Keratinocyte (primary cell): ENCODE measurements around the gene CYP46A1. TPM values are rescaled to one million over a fixed set of nuclear protein-coding genes. Genes with fewer than 3 reads are reported as not detected.

Source experiments
- DNase-seq: peaks from one replicate; pipeline ENCODE4 v3.0.0-alpha.2; 2011; ENCODE audit warnings: low read depth, missing footprints, low spot score
- FAIRE-seq: peaks from 2 replicates; lab custom pipeline; 2011; peaks lifted over from hg19 to GRCh38; lab: Jason Lieb, UNC
- H2AFZ ChIP-seq: 2 replicates; pipeline ENCODE4 v1.6.0; 2012; ENCODE audit warnings: low read length, control low read depth, inconsistent platforms; ENCODE audit not compliant: control insufficient read depth
- H3K27ac ChIP-seq: 2 replicates; pipeline ENCODE4 v1.5.1; 2011; ENCODE audit warnings: low read length; ENCODE audit not compliant: control insufficient read depth, insufficient read depth
- H3K27me3 ChIP-seq: 3 replicates; pipeline ENCODE4 v1.6.0; 2011; ENCODE audit warnings: low read length; ENCODE audit not compliant: control insufficient read depth, insufficient read depth; ENCODE audit errors: extremely low read depth
- H3K36me3 ChIP-seq, 2 experiments: 2 replicates in 1 of 2; 3 replicates in 1 of 2; pipeline ENCODE4 v1.5.1; 2011; ENCODE audit warnings: low read length in 2 of 2, mild to moderate bottlenecking in 1 of 2; ENCODE audit not compliant: control insufficient read depth in 2 of 2, insufficient read depth in 2 of 2; ENCODE audit errors: extremely low read depth in 1 of 2
- H3K4me1 ChIP-seq: 3 replicates; pipeline ENCODE4 v1.5.1; 2011; ENCODE audit warnings: low read length; ENCODE audit not compliant: control insufficient read depth, insufficient read depth; ENCODE audit errors: extremely low read depth
- H3K4me2 ChIP-seq: 3 replicates; pipeline ENCODE4 v1.6.0; 2011; ENCODE audit warnings: low read depth, low read length; ENCODE audit not compliant: control insufficient read depth, insufficient read depth; ENCODE audit errors: extremely low read depth
- H3K4me3 ChIP-seq, 3 experiments: fragments of 200-600 bp in 1 of 3; sonication (generic) in 1 of 3; 2 replicates in 2 of 3; 3 replicates in 1 of 3; pipeline ENCODE4 v1.5.1; 2011 to 2016; ENCODE audit warnings: low read length in 3 of 3, mild to moderate bottlenecking in 3 of 3, control low read depth in 2 of 3, inconsistent platforms in 1 of 3, low read depth in 1 of 3, mixed read lengths in 1 of 3, mixed run types in 1 of 3, moderate library complexity in 1 of 3; ENCODE audit not compliant: control insufficient read depth in 2 of 3, insufficient read depth in 2 of 3; ENCODE audit errors: extremely low read depth in 1 of 3
- H3K79me2 ChIP-seq: 2 replicates; pipeline ENCODE4 v1.6.0; 2012; ENCODE audit warnings: low read length; ENCODE audit not compliant: control insufficient read depth, insufficient read depth
- H3K9ac ChIP-seq: 3 replicates; pipeline ENCODE4 v1.6.0; 2011; ENCODE audit warnings: low read length; ENCODE audit not compliant: control insufficient read depth, insufficient read depth; ENCODE audit errors: extremely low read depth
- H3K9me1 ChIP-seq: 3 replicates; pipeline ENCODE4 v1.6.0; 2011; ENCODE audit warnings: low read length; ENCODE audit not compliant: control insufficient read depth, insufficient read depth; ENCODE audit errors: extremely low read depth
- H3K9me3 ChIP-seq: 2 replicates; pipeline ENCODE4 v1.5.1; 2012; ENCODE audit warnings: low read depth, low read length; ENCODE audit not compliant: control insufficient read depth
- H4K20me1 ChIP-seq: 3 replicates; pipeline ENCODE4 v1.6.0; 2011; ENCODE audit warnings: low read length; ENCODE audit not compliant: control insufficient read depth, insufficient read depth; ENCODE audit errors: extremely low read depth
- CTCF ChIP-seq, 3 experiments: IDR thresholded peaks in 1 of 3; conservative IDR thresholded peaks in 1 of 3; optimal IDR thresholded peaks in 1 of 3; 2 replicates in 2 of 3; 3 replicates in 1 of 3; pipeline versions ENCODE3 to v1.5.1; 2011; ENCODE audit warnings: low read length in 3 of 3, mild to moderate bottlenecking in 3 of 3, moderate library complexity in 2 of 3, control low read depth in 1 of 3, inconsistent platforms in 1 of 3; ENCODE audit not compliant: insufficient read depth in 2 of 3; ENCODE audit errors: extremely low read depth in 1 of 3
- EZH2 ChIP-seq: IDR thresholded peaks from one replicate; pipeline ENCODE4 v1.6.1; 2012; ENCODE audit warnings: inconsistent platforms, mild to moderate bottlenecking, low read length, moderate library complexity
- dilution Hi-C: fragments of 300-500 bp; cut with MboI; formaldehyde crosslinking; loops from one replicate; pipeline ENCODE4 v1.7.0; 2020; ENCODE audit warnings: low sequenced_read_pairs; ENCODE audit not compliant: extremely low pct_ligation_motif_present
- polyA plus RNA-seq, 5 experiments: library from polyadenylated mRNA; depleted of rRNA in 3 of 5; stranded (reverse) in 3 of 5; stranded (forward) in 1 of 5; unstranded in 1 of 5; fragments of >200 nt; gene quantifications; 1 replicate in 1 of 5; 2 replicates in 3 of 5; 3 replicates in 1 of 5; pipeline versions ENCODE4 v1.2.1 to v1.2.3, GENCODE V29; 2011 to 2012; ENCODE audit warnings: missing spikeins in 2 of 5, low read depth in 1 of 5, low replicate concordance in 1 of 5

Gene CYP46A1
- polyA plus RNA-seq, 1 donor (not counting 4 experiments of a cell fraction or from before 2014, with no cell fraction given), result 0.01 TPM

GRCh38 chr14:99737956-99738667, 54.0 kb downstream of the CYP46A1 start:
- Histone ChIP-seq H4K20me1 (no peaks in the 10 kb centered on the region), H3K9me3 (no peaks in the 10 kb centered on the region), H3K4me2 (no peak overlapping the region), H3K4me3 (no peak overlapping the region), H3K9ac (no peak overlapping the region), H3K79me2 (no peaks in the 10 kb centered on the region), H2AFZ (no peak overlapping the region), H3K27me3 (peaks cover 62% of the 10 kb centered on the region), H3K27ac (no peak overlapping the region), H3K36me3 (no peaks in the 10 kb centered on the region), H3K4me1 (peaks cover 5% of the 10 kb centered on the region), H3K9me1 (no peaks in the 10 kb centered on the region)
- dilution Hi-C loops, result no loop called here
- no peak for DNase-seq
- no peak for FAIRE-seq
- TF ChIP-seq CTCF (optimal IDR thresholded peaks at IDR 0.05 in 1 of 3, IDR thresholded peaks at IDR 0.05 in 1 of 3, conservative IDR thresholded peaks at IDR 0.05 in 1 of 3; ENCODE audit: extremely low read depth in 1 of 3, insufficient read depth in 2 of 3, low read length in 3 of 3) (no peak), EZH2 (no peak)

- Histone ChIP-seq H3K4me3 (no peak overlapping the region), H3K9me3 (no peaks in the 10 kb centered on the region), H3K9ac (no peak overlapping the region), H3K9me1 (no peaks in the 10 kb centered on the region), H3K36me3 (no peaks in the 10 kb centered on the region), H3K27ac (no peak overlapping the region), H3K4me1 (peaks cover 16% of the 10 kb centered on the region), H2AFZ (no peak overlapping the region), H3K79me2 (no peaks in the 10 kb centered on the region), H4K20me1 (no peaks in the 10 kb centered on the region), H3K27me3 (peaks cover 42% of the 10 kb centered on the region), H3K4me2 (no peak overlapping the region)
- FAIRE-seq (no peak), DNase-seq (no peak)
- TF ChIP-seq CTCF (optimal IDR thresholded peaks at IDR 0.05 in 1 of 3, IDR thresholded peaks at IDR 0.05 in 1 of 3, conservative IDR thresholded peaks at IDR 0.05 in 1 of 3; ENCODE audit: extremely low read depth in 1 of 3, insufficient read depth in 2 of 3, low read length in 3 of 3) (no peak), EZH2 (no peak)
- dilution Hi-C loops, result no loop called here
Measured at GRCh38 chr14:99740411-99740810, 56.3 kb downstream of the CYP46A1 start.
